Left lung (tissue), 10 donors: ENCODE measurements around the gene SNX17. TPM values are rescaled to one million over a fixed set of nuclear protein-coding genes. Genes with fewer than 3 reads are reported as not detected.
A peak's percentile ranks its signal among the peaks of the same experiment; 100 is the strongest.

Experiments
- ATAC-seq: fragments of 200-7000 bp; cut with Tn5 transposase; one replicate; pipeline ENCODE4 v1.9.1; 2020; ENCODE audit warnings: moderate library complexity
- DNase-seq, 4 donors: peaks; one replicate each; pipeline ENCODE4 v3.0.0-alpha.2; 2013 to 2020
- H3K27ac ChIP-seq, 2 donors: fragments of 200-600 bp; sonication (generic) in 1 of 2; one replicate each; pipeline versions ENCODE4 v1.5.0 to v1.8.0; 2020 to 2021
- H3K27me3 ChIP-seq, 2 donors: fragments of 200-600 bp; sonication (generic) in 1 of 2; one replicate each; pipeline versions ENCODE4 v1.5.0 to v1.8.0; 2020 to 2021
- H3K36me3 ChIP-seq, 2 donors: fragments of 200-600 bp; sonication (generic) in 1 of 2; one replicate each; pipeline versions ENCODE4 v1.5.0 to v1.8.0; 2020 to 2021
- H3K4me1 ChIP-seq, 2 donors: fragments of 200-600 bp; one replicate each; pipeline ENCODE4 v1.8.0; 2021
- H3K4me3 ChIP-seq, 2 donors: fragments of 200-600 bp; sonication (generic) in 1 of 2; one replicate each; pipeline versions ENCODE4 v1.5.0 to v1.8.0; 2020 to 2021; ENCODE audit warnings: mild to moderate bottlenecking in 1 of 2
- H3K9me3 ChIP-seq, 2 donors: fragments of 200-600 bp; sonication (generic) in 1 of 2; one replicate each; pipeline versions ENCODE4 v1.5.0 to v1.8.0; 2020 to 2021
- intact Hi-C, 2 donors: fragments of 100-400 bp; cut with DNase I; formaldehyde crosslinking; loops; one replicate each; pipeline versions ENCODE4 v1.11.2 to v1.14.2; 2022
- polyA plus RNA-seq, 6 donors: library from polyadenylated mRNA; unstranded; fragments of 120-200 nt; gene quantifications; one replicate each; pipeline ENCODE4 v1.2.1, GENCODE V29; 2013; ENCODE audit not compliant: insufficient read length in 6 of 6
- total RNA-seq, 2 donors: library from RNA; stranded (reverse); fragmentation: NEBNext Ultra II Directional; extraction: Animal tissue kit (Norgen Biotek cat#: 25700); gene quantifications; one replicate each; pipeline ENCODE4 v1.2.1, GENCODE V29; 2021
- TF ChIP-seq, protein P1 (sequence below), 2 donors: fragments of 200-600 bp; sonication (generic) in 1 of 2; IDR thresholded peaks; one replicate each; pipeline versions ENCODE4 v1.5.0 to v1.8.0; 2021; ENCODE audit warnings: antibody characterized with exemption in 2 of 2
- donor health status: DM: no; HTN: yes; CAD: no.
- donor health status: DM: no; HTN: no; CAD: no.

SNX17 gene
- total and polyA plus RNA-seq, 8 donors: 91.0 to 121 (median 102) TPM

DNA sequence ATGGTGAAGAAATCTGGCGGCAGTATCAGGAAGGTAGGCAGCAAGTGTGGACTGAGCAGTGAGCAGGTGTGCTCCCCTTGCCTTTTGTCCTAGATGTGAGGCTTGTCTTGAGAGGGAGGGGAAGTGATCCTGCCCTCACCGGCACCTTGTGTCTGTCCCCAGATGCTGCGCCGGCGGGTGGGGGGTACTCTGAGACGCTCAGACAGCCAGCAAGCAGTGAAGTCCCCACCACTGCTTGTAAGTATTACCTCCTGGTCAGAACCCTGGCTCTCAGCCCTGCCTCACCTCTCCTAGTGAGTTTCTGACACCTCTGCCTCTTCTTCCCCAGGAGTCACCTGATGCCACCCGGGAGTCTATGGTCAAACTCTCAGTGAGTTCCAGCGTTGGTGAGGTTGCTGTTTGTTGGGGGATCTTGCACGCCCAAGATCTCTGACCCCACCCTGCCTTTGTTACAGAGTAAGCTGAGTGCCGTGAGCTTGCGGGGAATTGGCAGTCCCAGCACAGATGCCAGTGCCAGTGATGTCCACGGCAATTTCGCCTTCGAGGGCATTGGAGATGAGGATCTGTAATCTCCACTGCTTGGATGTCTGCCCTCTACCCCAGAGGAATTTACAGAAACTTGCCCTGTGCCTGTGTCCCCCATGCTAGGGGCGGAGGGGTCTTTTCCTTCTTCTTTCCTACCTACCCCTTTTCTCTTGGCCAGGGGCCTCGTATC lies 5.9 kb downstream of the SNX17 start:
- TF ChIP-seq, protein P1, sequence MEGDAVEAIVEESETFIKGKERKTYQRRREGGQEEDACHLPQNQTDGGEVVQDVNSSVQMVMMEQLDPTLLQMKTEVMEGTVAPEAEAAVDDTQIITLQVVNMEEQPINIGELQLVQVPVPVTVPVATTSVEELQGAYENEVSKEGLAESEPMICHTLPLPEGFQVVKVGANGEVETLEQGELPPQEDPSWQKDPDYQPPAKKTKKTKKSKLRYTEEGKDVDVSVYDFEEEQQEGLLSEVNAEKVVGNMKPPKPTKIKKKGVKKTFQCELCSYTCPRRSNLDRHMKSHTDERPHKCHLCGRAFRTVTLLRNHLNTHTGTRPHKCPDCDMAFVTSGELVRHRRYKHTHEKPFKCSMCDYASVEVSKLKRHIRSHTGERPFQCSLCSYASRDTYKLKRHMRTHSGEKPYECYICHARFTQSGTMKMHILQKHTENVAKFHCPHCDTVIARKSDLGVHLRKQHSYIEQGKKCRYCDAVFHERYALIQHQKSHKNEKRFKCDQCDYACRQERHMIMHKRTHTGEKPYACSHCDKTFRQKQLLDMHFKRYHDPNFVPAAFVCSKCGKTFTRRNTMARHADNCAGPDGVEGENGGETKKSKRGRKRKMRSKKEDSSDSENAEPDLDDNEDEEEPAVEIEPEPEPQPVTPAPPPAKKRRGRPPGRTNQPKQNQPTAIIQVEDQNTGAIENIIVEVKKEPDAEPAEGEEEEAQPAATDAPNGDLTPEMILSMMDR (IDR thresholded peaks at IDR 0.05): no peak
- no peaks in the 10 kb centered on the region for H3K27me3 ChIP-seq
- peaks cover 24 to 44% of the 10 kb centered on the region in 2 donors for H3K4me1 ChIP-seq
- H3K27ac ChIP-seq: no peak overlapping the region
- no peak for DNase-seq
- peaks cover 0 to 67% of the 10 kb centered on the region in 2 donors for H3K36me3 ChIP-seq
- H3K4me3 ChIP-seq: no peak overlapping the region
- ATAC-seq: no peak
- no peaks in the 10 kb centered on the region for H3K9me3 ChIP-seq
- intact Hi-C loops: no loop called here

DNA sequence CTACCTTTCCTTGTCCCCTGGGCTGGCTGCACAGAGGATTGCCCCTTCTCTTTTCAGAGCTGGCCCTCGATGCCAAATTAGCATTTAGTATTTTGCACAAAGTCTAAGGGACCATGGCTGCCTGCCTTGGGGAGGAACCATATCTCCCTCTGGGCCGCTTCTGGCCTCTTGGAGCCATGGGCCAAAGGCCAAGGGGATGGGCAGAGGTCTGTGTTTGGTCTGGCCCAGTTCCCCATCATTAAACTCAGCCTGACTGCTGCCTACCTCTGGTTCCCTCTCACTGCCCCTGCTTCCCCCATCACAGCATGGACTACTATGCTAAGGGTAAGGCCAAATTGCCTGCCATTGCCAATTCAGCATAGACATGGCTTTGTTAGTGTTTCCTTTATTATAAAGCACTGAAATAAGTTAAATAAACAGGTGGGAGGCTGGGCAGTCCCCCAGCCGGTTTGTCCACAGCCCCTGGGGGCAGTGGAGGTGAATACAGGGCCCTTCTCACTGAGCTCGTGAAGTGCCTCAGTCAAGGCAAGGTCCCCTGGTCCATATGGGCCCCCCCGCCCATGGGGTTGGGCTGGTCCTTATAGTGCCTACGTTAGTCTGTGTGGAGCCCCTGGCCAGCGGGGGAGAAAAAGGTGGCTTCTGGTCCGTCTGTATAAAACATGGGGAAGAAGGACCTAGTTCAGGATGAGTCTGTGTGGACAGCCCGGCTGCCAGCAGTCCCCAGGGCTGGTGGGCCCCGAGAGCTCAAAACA lies 6.6 kb downstream of the SNX17 start:
- ATAC-seq (no peak), DNase-seq (no peak)
- peaks cover 16 to 39% of the 10 kb centered on the region in 2 donors for H3K4me1 ChIP-seq
- no peak overlapping the region for H3K4me3 ChIP-seq
- intact Hi-C loops: no loop called here
- H3K27me3 ChIP-seq: no peaks in the 10 kb centered on the region
- no peaks in the 10 kb centered on the region for H3K9me3 ChIP-seq
- TF ChIP-seq, protein P1 (IDR thresholded peaks at IDR 0.05): no peak
- no peak overlapping the region for H3K27ac ChIP-seq
- H3K36me3 ChIP-seq: peaks cover 0 to 74% of the 10 kb centered on the region in 2 donors

DNA sequence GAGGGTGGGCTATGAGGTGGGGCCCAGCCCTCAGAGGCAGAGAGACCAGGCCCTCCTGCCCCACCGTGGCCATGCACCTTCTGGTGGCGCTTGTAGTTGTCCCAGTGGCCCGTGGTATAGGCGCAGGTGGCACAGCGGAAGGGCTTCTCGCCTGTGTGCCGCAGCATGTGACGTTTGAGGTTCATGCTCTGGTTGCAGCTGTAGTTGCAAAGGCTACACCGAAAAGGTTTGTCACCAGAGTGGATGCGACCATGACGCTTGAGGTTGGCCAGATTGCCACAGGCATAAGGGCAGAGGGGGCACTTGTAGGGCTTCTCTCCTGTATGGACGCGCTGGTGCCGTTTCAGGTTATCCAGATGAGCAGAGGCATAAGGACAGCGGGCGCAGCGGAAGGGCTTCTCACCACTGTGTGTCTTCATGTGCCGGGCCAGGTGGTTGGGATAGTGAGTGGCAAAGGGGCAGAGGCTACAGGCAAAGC lies 7.2 kb downstream of the SNX17 start:
- no peak overlapping the region for H3K27ac ChIP-seq
- no peaks in the 10 kb centered on the region for H3K9me3 ChIP-seq
- no peaks in the 10 kb centered on the region for H3K27me3 ChIP-seq
- ATAC-seq (no peak), DNase-seq (no peak)
- no peak overlapping the region for H3K4me3 ChIP-seq
- peaks cover 10 to 33% of the 10 kb centered on the region in 2 donors for H3K4me1 ChIP-seq
- TF ChIP-seq, protein P1 (IDR thresholded peaks at IDR 0.05): no peak
- intact Hi-C loops: no loop called here
- peaks cover 0 to 78% of the 10 kb centered on the region in 2 donors for H3K36me3 ChIP-seq

DNA sequence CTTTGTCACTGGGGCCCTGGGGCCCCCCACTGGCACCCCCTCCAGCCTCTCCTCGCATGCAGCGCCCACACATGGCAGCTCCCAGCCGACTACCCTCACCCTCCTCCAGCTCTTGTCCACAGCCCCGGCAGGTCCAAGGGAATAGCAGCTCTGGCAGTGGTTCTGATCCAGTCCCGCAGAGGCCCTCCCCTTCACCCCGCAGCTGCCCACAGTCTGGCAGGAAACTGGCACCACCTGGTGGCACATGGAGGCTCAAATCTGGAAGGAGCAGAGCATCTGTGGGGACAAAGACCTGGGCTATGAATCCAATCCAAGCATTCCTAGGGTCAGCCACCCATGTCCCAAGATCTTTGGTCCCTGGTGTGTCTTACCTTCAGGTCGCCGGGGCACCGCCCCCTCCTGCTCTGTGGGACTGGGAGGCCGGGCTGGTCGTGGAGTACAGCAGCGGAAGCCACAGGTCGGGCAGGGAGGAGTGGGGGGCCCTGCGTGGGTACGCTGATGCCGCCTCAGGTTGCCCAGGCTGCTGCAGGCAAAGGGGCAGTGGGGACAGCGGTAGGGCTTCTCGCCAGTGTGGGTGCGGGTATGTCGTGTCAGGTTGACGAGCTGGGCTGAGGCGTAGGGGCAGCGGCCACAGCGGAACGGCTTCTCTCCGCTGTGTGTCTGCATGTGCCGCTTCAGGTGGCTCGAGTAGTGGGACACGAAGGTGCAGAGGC lies 7.8 kb downstream of the SNX17 start:
- peak overlapping the region in 1 of 2 donors; percentile 74 for H3K4me3 ChIP-seq
- DNase-seq (peak in 1 of 4 donors; percentile 82), ATAC-seq (no peak)
- H3K36me3 ChIP-seq: peaks cover 0 to 78% of the 10 kb centered on the region in 2 donors
- H3K4me1 ChIP-seq: peaks cover 7 to 28% of the 10 kb centered on the region in 2 donors
- no peak overlapping the region for H3K27ac ChIP-seq
- intact Hi-C loops: no loop called here
- H3K27me3 ChIP-seq: no peaks in the 10 kb centered on the region
- no peaks in the 10 kb centered on the region for H3K9me3 ChIP-seq
- TF ChIP-seq, protein P1 (IDR thresholded peaks at IDR 0.05): no peak
